HS-27A (cell line): ENCODE results near the gene CPEB1.
"Not testable (repeated sequence)": the region's sequence is repeated elsewhere in the genome, so short reads cannot be mapped to it uniquely, and the experiment has no call there.

Experiments used
- DNase-seq: peaks from one replicate; pipeline ENCODE4 v3.0.0-alpha.2; 2012; ENCODE audit warnings: low read depth, missing footprints

The CPEB1 gene

GRCh38 chr15:82545002-82545401 is 102.2 kb downstream of the CPEB1 start:
- DNase-seq: no peak

GRCh38 chr15:82544431-82544830 is 102.7 kb downstream of the CPEB1 start:
- DNase-seq: no peak

GRCh38 chr15:82543160-82543559 is 104.0 kb downstream of the CPEB1 start:
- DNase-seq: no peak

- no peak for DNase-seq
These were observed 106.2 kb downstream of the CPEB1 start for GRCh38 chr15:82540984-82541431.

- DNase-seq: peak; percentile 97
These were observed 106.8 kb downstream of the CPEB1 start, which contains the start of gene RPS17 for GRCh38 chr15:82540055-82540983. RPS17 (minus strand) TSS chr15:82540457; CDS start chr15:82540428, 29 bp downstream.

GRCh38 chr15:82539691-82540054 is 107.5 kb downstream of the CPEB1 start:
- no peak for DNase-seq

GRCh38 chr15:82538961-82539690 is 108.0 kb downstream of the CPEB1 start:
- DNase-seq: no peak

GRCh38 chr15:82537351-82537908 is 109.7 kb downstream of the CPEB1 start:
- no peak for DNase-seq

GRCh38 chr15:82536409-82537350 is 110.5 kb downstream of the CPEB1 start:
- DNase-seq: no peak

GRCh38 chr15:82535566-82536408 is 111.4 kb downstream of the CPEB1 start:
- no peak for DNase-seq

GRCh38 chr15:82535151-82535550 is 112.0 kb downstream of the CPEB1 start:
- DNase-seq: not testable (repeated sequence)

GRCh38 chr15:82534457-82534861 is 112.7 kb downstream of the CPEB1 start:
- not testable (repeated sequence) for DNase-seq

- no peak for DNase-seq
These were observed 113.4 kb downstream of the CPEB1 start for GRCh38 chr15:82533801-82534200.

GRCh38 chr15:82532991-82533481 is 114.1 kb downstream of the CPEB1 start:
- DNase-seq: no peak

- no peak for DNase-seq
These were observed 114.7 kb downstream of the CPEB1 start for GRCh38 chr15:82532383-82532990.

- no peak for DNase-seq
These were observed 115.4 kb downstream of the CPEB1 start for GRCh38 chr15:82531496-82532382.

GRCh38 chr15:82530606-82531379 is 116.4 kb downstream of the CPEB1 start:
- peak; percentile 51 for DNase-seq

GRCh38 chr15:82530006-82530405 is 117.2 kb downstream of the CPEB1 start:
- no peak for DNase-seq
